Epithelial cell of esophagus (primary cell): ENCODE measurements around the gene BNIP1.
"Not testable (repeated sequence)": the region's sequence is repeated elsewhere in the genome, so short reads cannot be mapped to it uniquely, and the experiment has no call there.

Source experiments
- DNase-seq: peaks from one replicate; pipeline ENCODE4 v3.0.0; 2010; ENCODE audit warnings: low read depth
- H3K4me3 ChIP-seq: 2 replicates; pipeline ENCODE4 v1.5.1; 2011; ENCODE audit warnings: mild to moderate bottlenecking, low read length, control low read depth
- CTCF ChIP-seq: IDR thresholded peaks from 2 replicates; pipeline ENCODE4 v1.5.1; 2011; ENCODE audit warnings: low read depth, mild to moderate bottlenecking, low read length, control low read depth, inconsistent platforms; ENCODE audit not compliant: insufficient read depth; ENCODE audit errors: missing control alignments

The BNIP1 gene

DNA sequence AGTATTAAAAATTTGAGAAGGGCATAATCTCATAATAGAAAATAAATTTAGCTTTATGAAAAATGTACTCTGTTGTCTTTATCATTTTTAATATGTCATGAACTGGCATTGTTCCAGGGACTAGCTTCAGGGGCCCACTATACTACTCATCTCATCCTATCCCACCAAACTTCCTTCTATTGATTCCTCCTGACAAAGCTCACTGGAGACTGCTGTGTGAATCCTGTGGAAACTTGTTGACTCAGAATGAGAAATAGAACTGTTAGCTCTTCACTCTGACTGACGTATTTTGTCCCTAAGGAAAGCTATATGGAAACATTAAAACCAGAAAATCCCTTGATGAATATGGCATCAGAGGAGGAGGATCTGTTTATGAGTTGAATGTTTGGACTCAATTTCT lies 29.8 kb upstream of the BNIP1 start:
- TF ChIP-seq CTCF: no peak
- DNase-seq: no peak
- no peak overlapping the region for H3K4me3 ChIP-seq

DNA sequence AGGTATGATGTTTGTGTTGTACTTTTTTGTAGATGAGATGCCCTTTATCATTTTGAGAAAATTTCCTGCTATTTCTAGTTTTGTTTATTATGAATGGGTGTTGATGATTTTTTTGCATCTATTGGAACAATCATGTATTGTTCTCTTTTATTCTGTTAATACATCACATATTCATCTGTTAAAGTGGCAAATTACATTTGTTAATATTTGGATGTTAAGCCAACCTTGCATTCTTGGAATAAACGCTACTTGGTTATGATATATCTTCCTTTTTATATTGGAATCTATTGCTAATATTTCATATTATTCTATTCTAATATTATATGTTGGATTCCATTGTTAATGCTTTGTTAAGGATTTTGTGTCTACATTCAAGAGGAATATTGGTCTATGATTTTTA lies 24.6 kb upstream of the BNIP1 start:
- no peak overlapping the region for H3K4me3 ChIP-seq
- DNase-seq: no peak
- no peak for TF ChIP-seq CTCF

DNA sequence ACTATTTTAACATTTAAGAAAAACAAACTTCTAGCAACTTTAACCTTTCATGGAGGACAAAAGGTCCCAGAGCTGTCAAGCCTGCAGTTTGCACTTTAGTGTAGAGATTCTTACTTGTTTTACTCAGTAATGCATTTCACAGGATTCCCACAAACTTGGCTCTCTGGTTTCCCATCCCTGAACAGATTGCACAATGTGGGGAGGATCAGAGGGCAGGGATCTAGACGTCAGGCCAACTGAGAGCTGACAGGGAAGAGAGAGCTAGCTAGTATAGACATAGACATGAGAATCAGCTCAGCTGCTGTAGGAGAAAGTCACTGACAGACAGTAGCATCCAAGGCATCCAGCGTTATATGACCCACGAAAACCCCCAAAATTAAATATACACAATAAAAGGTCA lies 20.9 kb upstream of the BNIP1 start:
- H3K4me3 ChIP-seq: no peak overlapping the region
- no peak for TF ChIP-seq CTCF
- DNase-seq: peak; percentile 18

- H3K4me3 ChIP-seq: not testable (repeated sequence)
These were observed 12.2 kb upstream of the BNIP1 start for GRCh38 chr5:173132166-173132565.

GRCh38 chr5:173138707-173139106 lies 5.6 kb upstream of the BNIP1 start:
- no peak overlapping the region for H3K4me3 ChIP-seq
- no peak for TF ChIP-seq CTCF
- DNase-seq: no peak

More at GRCh38 chr5:173132166-173132565, 12.2 kb upstream of the BNIP1 start:
- DNase-seq: not testable (repeated sequence)

DNA sequence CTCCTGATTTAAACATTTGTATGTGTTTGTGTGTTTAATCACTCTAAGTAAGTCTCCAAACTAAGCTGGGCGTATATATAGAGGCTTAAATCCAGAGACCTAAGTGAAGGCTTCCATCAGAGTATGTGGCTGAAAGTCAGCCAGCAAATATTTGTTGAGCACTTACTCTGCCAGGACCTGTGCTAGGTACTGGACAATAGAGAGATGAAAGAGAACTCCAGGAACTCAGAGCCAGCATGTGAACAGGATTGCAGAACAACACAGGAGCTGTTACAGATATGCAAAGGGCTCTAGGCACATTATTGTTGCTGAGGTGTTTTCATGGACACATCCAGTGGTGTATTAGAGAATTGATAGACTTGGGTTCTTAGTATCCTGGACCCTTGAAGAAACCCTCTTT lies 4.7 kb upstream of the BNIP1 start:
- no peak for TF ChIP-seq CTCF
- no peak overlapping the region for H3K4me3 ChIP-seq
- no peak for DNase-seq

GRCh38 chr5:173140769-173141168 lies 3.6 kb upstream of the BNIP1 start:
- H3K4me3 ChIP-seq: no peak overlapping the region
- TF ChIP-seq CTCF: no peak

GRCh38 chr5:173143567-173143966 lies 764 bp upstream of the BNIP1 start:
- no peak overlapping the region for H3K4me3 ChIP-seq
- no peak for TF ChIP-seq CTCF
- no peak for DNase-seq

More at GRCh38 chr5:173140769-173141168, 3.6 kb upstream of the BNIP1 start:
- no peak for DNase-seq
